Cardiac muscle cell (in vitro differentiated cells and primary cell): ENCODE results near the gene CYP46A1. TPM values are rescaled to one million over a fixed set of nuclear protein-coding genes. Genes with fewer than 3 reads are reported as not detected.

Experiments used
- DNase-seq, 2 donors: peaks; one replicate each; pipeline versions ENCODE4 v3.0.0 to v3.0.0-alpha.2; 2010 to 2017; ENCODE audit warnings: low read depth in 1 of 2, low spot score in 1 of 2
- H3K27ac ChIP-seq: fragments of 200-600 bp; sonication (generic); 2 replicates; pipeline ENCODE4 v1.5.1; 2016
- H3K27me3 ChIP-seq: fragments of 200-600 bp; sonication (generic); 2 replicates; pipeline ENCODE4 v1.6.0; 2016; ENCODE audit warnings: control low read depth
- H3K36me3 ChIP-seq: fragments of 200-600 bp; sonication (generic); 2 replicates; pipeline ENCODE4 v1.5.1; 2016; ENCODE audit warnings: control low read depth
- H3K4me1 ChIP-seq: fragments of 200-600 bp; sonication (generic); 2 replicates; pipeline ENCODE4 v1.8.1; 2017; ENCODE audit warnings: low read depth, mild to moderate bottlenecking, mixed run types
- H3K4me3 ChIP-seq: fragments of 200-600 bp; sonication (generic); 2 replicates; pipeline ENCODE4 v1.5.1; 2016; ENCODE audit warnings: mild to moderate bottlenecking
- H3K9me3 ChIP-seq: fragments of 200-600 bp; sonication (generic); 2 replicates; pipeline ENCODE4 v1.5.1; 2017; ENCODE audit warnings: low read depth, mild to moderate bottlenecking, control low read depth
- CTCF ChIP-seq: IDR thresholded peaks from 2 replicates; pipeline ENCODE4 v1.5.1; 2012; ENCODE audit warnings: low read depth, mild to moderate bottlenecking, low read length
- polyA plus RNA-seq: library from polyadenylated mRNA; unstranded; fragments of >200 nt; fragmentation: Nextera tagmentation; extraction: Ambion mirVana; gene quantifications from 2 replicates; pipeline ENCODE4 v1.2.1, GENCODE V29; 2016
- total RNA-seq: library from RNA; depleted of rRNA; stranded (reverse); fragments of >200 nt; gene quantifications from 2 replicates; pipeline ENCODE4 v1.2.3, GENCODE V29; 2016

Gene CYP46A1
- total and polyA plus RNA-seq, 2 experiments from 2014 or later, result 11.1 to 15.0 TPM

- Histone ChIP-seq H3K4me3 (no peak overlapping the region), H3K27me3 (peaks cover 45% of the 10 kb centered on the region), H3K9me3 (no peaks in the 10 kb centered on the region), H3K4me1 (peaks cover 6% of the 10 kb centered on the region), H3K27ac (no peak overlapping the region), H3K36me3 (no peaks in the 10 kb centered on the region)
- peak in 1 of 2 donors; percentile 23 for DNase-seq
- no peak for TF ChIP-seq CTCF
These were observed 84.3 kb downstream of the CYP46A1 start for GRCh38 chr14:99768381-99768780.

GRCh38 chr14:99769123-99769522 is 85.0 kb downstream of the CYP46A1 start:
- Histone ChIP-seq H3K9me3 (no peaks in the 10 kb centered on the region), H3K27ac (no peak overlapping the region), H3K36me3 (no peaks in the 10 kb centered on the region), H3K27me3 (peaks cover 45% of the 10 kb centered on the region), H3K4me3 (no peak overlapping the region), H3K4me1 (peaks cover 6% of the 10 kb centered on the region)
- DNase-seq, result no peak
- no peak for TF ChIP-seq CTCF

- Histone ChIP-seq H3K27me3 (peaks cover 45% of the 10 kb centered on the region), H3K9me3 (no peaks in the 10 kb centered on the region), H3K4me3 (no peak overlapping the region), H3K36me3 (no peaks in the 10 kb centered on the region), H3K27ac (no peak overlapping the region), H3K4me1 (peaks cover 6% of the 10 kb centered on the region)
- DNase-seq, result no peak
- no peak for TF ChIP-seq CTCF
These were observed 85.7 kb downstream of the CYP46A1 start for GRCh38 chr14:99769799-99770198.

GRCh38 chr14:99772371-99773283 is 88.5 kb downstream of the CYP46A1 start:
- H3K27ac ChIP-seq, result no peak overlapping the region
- TF ChIP-seq CTCF, result no peak
- peaks cover 6% of the 10 kb centered on the region for H3K4me1 ChIP-seq
- H3K27me3 ChIP-seq, result peaks cover 58% of the 10 kb centered on the region
- no peak for DNase-seq
- no peaks in the 10 kb centered on the region for H3K36me3 ChIP-seq
- H3K9me3 ChIP-seq, result no peaks in the 10 kb centered on the region
- H3K4me3 ChIP-seq, result no peak overlapping the region

GRCh38 chr14:99773521-99774497 is 89.7 kb downstream of the CYP46A1 start:
- no peak overlapping the region for H3K27ac ChIP-seq
- H3K27me3 ChIP-seq, result peaks cover 70% of the 10 kb centered on the region
- TF ChIP-seq CTCF, result no peak
- H3K9me3 ChIP-seq, result no peaks in the 10 kb centered on the region
- H3K4me3 ChIP-seq, result no peak overlapping the region
- no peaks in the 10 kb centered on the region for H3K4me1 ChIP-seq
- no peaks in the 10 kb centered on the region for H3K36me3 ChIP-seq
- no peak for DNase-seq
